ENCODE measurements around the gene PHACTR1.

PHACTR1 gene

DNA sequence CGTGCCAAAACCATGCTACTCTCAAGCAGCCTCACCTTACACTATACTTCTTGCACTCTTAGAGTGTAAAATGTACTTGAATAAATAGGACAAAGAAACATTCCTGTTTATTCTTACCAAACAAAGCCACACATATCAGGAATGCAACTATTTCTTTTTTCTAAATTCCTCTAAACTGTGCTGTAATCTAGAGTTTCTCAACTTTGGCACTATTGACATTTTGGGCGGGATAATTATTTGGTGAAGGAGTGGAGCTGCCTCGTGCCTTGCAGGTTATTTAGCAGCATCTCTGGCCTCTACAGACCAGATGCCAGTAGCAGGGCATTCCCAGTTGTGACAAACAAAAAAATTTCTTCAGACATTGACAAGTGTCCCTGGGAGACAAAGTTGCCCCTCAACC is 86.9 kb downstream of the PHACTR1 start:
- no peak for DNase-seq

DNA sequence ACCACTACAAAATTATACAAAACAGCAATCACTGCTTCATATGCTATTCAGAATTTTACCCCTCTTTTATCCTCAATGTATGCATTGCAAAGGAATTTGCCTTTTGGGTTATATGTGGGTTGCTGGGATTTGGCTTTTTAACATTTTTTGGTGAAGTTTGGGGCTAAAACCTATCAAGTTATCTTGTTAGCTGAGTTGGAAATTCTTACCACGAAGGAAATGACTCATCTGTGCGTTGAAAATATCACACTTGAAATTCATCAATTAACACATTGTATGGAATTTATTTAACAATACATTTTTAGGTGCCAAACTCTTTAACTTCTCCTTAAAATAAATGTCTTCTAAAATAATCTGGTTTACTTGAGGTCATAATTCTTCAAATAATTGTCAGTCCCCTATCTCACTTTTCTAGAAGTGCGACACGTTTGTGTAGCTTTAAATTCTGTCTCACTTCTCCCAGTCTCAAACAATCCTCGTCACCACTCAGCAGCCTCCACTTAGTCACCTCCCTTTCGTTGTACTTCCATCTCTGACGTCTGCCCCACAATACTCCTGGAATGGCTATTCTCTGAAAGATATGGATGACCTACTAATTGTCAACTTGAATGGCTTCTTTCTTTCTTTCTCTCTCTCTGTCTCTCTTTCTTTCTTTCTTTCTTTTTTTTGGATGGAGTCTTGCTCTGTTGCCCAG is 88.5 kb downstream of the PHACTR1 start:
- no peak for DNase-seq

DNA sequence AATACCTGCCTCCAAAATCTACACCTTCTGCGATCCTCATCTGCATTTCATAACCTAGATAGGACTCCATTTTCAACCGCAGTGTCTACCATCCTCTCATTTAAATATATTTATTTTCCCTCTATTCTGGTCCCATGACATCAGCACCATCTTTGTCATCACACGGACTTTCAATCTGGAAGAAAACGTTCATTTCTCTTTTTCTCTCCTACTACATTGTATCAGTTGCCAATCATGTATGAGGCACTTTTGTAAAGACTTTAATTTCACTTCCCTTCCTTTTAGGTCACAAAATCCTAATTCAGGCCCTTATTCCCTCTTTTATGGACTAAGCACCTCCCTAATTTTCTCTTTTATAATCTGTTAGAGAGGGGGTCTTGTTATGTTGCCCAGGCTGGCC is 89.6 kb downstream of the PHACTR1 start:
- DNase-seq = peak in 2 of 4 experiments; percentile 31 to 39

GRCh38 chr6:12806796-12807195 is 90.2 kb downstream of the PHACTR1 start:
- DNase-seq = peak in 2 of 4 experiments; percentile 29 to 43

DNA sequence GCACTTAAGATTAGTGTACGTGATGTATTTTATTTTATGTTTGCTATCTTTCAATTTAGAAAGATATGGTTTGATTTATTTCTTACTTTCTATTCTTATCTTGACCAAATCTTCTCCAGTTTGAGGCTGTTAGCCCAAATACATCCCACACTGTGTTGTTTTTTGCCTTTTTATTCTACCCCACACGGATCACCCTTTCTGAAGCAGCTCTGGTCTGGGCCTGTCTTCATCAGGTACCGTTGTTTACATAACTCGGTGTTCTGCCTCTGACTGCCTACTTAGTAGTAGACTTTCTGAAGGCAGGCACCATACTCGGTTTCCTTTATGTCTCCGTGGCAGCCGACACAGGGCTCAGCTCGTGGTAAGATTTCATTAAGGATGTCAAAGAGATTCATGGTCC is 95.0 kb downstream of the PHACTR1 start:
- no peak for DNase-seq

DNA sequence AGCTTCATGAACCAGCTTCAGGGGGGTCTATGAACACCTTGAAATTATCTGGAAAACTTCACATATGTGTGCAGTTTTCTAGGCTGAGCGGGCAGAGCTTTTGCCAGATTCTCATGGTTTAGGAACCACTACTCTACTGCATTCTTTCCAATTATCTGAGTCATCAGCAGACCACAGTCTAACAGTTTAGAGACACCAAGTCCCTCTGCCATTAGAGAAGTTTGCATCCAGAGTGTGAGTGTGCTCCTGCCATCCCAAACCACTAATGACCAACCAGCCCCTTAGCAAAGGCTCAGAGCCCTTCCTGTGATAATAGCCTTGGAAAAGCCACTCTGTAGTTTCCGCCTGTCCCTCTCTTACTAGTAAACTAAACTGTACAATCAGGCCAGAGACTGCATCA is 96.8 kb downstream of the PHACTR1 start:
- DNase-seq = no peak

- peak; percentile 36 to 70 (median 57) for DNase-seq
Observed at GRCh38 chr6:12814015-12814414, 97.4 kb downstream of the PHACTR1 start.

DNA sequence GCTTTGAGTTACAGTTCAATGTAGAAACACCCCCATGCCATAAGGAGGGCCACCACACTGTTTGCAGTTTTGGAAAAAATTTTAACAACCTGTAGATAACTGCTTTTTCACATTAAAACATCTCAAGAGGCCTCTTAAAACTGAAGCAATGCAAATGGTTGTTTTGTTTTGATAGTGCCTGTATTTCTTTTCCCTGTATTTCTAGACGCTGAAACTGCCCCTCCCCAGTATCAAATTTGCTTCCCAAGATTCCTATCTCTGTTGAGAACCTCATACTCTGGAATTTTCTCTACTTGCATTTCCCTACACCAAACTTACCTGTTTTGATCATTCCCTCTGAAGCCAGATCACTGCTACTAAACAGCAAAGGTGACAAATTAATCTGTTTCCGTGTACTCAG is 98.5 kb downstream of the PHACTR1 start:
- no peak for DNase-seq

DNA sequence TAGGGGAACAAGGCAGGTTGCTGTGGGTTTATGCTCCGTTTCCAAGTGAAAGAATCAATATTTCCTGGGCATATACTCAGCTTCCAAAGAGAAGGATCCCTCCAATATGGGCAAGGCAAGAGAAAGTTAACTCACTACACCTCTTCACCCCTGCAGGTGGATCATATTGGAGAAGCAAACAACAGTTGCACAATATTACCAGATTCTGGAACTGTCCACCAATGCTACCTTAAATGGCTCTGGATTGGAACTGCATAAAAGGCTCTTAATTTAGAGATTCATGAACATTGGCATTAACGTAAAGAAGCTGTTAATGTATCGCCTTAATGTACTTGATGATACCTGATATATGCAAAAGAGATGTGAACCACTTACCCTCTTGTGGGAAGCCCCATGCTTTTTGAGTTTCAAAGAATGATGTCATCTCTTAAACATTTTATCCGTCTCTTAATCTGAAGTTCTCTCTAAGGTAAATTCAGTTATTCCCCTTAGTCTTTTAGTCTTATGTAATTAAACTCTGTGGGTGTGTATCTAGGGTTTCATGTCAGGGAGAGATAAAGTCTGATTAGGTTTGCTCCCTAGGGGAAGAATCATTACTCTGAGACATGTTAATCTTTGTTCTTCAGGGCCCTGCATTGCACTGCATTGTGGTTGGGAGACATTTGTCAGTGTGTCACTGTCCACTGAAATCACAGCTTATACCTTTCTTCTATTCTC is 99.5 kb downstream of the PHACTR1 start:
- DNase-seq = no peak

DNA sequence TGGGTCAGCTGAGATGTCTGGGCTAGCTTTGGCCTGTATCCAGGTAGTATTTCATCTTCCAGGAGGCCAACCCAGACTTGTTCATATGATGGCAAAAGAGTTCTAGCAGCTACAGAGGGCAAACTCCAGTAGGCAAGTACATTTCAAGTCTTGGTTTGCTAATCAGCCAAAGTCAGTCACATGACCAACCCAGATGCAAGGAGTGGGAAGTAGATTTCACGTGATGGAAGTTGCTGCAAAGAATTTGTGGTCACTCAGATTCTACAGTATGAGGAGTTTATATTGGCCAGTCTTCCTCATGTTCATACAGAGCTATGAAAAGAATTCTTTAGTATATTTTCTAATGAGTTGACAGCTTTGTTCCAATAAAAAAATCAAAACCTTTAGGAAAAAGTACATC is 101.8 kb downstream of the PHACTR1 start:
- DNase-seq = peak; percentile 61 to 89 (median 77)

DNA sequence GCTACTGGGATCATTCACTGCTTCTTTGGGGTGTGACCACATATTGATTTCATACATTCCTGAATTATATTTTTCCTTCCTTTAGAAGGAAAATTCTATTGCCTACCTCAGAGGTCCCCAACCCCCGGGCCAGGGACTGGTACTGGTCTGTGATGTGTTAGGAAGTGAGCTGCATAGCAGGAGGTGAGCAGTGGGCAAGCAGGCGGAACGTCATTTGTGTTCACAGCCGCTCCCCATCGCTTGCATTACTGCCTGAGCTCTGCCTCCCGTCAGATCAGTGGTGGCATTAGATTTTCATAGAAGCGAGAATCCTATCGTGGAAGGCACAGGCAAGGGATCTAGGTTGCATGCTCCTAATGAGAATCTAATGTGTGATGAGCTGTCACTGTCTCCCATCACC is 107.3 kb downstream of the PHACTR1 start:
- DNase-seq = no peak

DNA sequence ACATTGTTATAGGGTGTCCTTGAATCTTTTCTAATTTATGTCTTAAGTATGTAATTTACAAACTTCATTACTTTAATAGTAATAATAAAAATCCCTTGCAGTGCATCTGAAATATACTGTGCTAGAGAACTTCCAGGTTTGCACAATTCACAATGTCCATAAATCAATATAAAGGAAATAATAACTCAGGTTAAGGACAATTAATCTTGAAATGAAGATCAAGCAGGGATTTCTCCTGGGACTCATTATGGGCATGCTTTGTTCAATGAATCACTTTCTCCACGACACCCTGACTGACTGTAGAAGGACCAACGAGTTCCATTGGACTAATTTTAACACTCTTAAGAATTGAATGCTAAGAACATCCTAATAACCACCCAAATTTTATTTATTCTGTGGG is 110.0 kb downstream of the PHACTR1 start:
- no peak for DNase-seq

GRCh38 chr6:12827921-12828320 is 111.4 kb downstream of the PHACTR1 start:
- DNase-seq = no peak

GRCh38 chr6:12832226-12832735 is 115.7 kb downstream of the PHACTR1 start:
- DNase-seq = no peak

- DNase-seq = no peak
Observed at GRCh38 chr6:12836009-12836408, 119.4 kb downstream of the PHACTR1 start.

DNA sequence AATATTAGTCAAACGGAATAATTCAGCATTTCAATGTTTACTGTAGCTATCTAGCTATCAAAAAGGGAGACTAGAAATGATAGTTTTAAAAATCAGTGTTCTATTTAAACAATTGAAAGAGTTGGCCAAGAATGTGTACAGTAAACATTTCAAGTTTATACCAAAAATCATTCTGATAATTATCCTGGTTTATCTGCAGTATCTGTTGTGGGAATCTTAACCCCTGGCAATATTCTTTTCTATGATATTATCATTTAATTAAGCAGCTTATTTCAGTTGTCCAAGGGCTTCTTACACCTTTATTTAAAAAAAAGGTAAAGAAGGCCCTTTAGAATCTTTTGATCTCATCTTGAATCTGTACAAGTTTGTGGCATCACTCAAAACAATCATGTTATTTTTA is 125.1 kb downstream of the PHACTR1 start:
- DNase-seq = no peak

- peak in 1 of 4 experiments; percentile 1 for DNase-seq
Observed at GRCh38 chr6:12842114-12842513, 125.5 kb downstream of the PHACTR1 start.

DNA sequence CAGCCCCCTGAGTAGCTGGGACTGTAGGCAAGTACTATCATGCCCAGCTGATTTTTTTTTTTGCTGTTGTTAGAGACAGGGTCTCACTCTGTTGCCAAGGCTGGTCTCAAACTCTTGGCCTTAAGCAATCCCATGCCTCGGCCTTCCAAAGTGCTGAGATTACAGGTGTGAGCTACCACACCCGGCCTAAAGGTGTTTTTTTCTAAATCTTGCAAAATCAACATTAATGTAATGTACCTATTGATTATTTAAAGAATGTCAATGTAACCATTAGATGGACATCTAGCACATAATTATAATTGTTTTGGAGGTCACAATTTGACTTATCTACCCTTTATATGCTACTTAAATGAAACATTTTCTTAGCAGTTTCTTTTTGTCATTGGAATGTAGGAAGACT is 126.1 kb downstream of the PHACTR1 start:
- no peak for DNase-seq

- peak; percentile 8 to 73 (median 32) for DNase-seq
Observed at GRCh38 chr6:12844284-12845223, 128.0 kb downstream of the PHACTR1 start.

DNA sequence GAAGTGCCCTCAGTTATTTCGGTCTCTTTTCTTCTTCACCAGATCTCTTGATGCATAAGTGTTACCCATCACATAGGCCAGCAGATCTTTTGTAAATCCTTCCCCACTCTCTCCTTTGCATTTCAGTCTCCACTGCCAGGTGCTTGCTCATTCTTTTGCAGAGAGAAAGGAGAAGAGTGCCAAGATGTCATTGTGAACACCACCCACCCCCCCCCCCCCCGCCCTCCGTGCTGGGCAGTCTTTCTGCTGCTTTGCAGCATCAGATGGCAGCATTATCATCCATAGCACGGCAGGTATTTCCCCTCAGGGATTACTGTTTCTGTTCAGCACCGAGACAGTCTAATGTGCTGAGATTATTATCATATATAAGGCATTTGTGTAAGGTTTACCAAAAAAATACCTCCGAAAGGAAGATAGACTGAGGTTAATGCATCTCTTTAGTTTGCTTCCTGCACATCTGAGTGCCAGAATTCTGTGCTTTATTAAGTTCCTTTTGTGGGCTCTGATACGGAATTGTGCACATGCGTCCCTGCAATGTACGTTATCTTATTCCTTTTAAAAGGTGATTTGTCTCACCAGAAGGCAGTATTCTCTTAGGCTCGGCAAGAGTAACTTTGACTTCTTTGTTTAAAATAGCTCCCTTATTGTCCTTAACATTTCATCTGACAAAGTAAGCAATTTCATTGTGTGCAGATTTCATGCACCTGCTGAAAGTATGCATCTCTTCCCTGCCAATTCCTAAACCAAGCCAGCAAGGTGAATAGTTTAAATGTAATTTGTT is 128.8 kb downstream of the PHACTR1 start:
- no peak for DNase-seq

DNA sequence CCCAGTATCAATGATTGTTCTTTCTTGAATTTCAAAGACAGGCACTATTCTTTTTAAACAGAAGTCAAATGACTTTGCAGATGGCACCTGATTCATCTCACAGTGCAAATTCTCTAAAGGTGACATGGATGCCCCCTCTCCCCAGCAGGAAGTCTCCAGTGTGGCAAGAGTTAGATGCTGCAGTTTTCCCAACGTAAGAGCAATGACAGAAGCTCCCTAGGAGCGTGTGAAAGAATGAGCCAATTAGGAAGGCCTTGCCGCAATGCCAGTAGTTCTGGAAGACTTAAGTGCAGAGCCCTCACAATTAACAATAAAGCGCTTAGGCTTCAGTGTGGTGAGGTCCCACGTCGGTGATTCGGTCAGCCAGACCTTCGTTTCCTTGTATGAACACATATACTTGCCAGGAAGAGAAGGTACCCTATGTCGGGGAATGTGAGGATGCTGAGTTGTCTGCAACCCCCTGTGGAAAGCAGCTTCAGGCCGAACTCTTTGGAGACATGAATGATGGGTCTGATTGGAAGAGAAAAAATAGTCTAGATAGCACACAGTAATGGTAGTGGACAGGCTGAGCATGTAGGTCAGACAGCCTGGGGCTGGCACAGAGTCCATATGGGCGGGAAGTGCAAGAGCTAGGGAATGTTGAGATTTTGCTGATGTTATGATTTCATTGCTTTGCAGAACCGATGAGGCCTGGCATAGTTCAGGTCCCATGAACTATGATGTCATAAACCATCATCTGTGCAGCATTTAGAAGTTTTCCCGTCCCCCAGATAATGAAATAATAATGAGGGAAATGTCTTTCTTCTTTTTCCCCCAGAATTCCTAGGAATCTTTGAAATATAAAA is 132.6 kb downstream of the PHACTR1 start:
- no peak for DNase-seq

Measured in suppressor macrophage (primary cell).